Fibroblast of mammary gland (primary cell): ENCODE measurements around the gene SESN2.

Experiments used
- DNase-seq: peaks from one replicate; pipeline ENCODE4 v3.0.0-alpha.2; 2010; ENCODE audit warnings: low read depth
- H3K4me3 ChIP-seq: 2 replicates; pipeline ENCODE4 v1.5.1; 2011; ENCODE audit warnings: low read depth, mild to moderate bottlenecking, low read length, moderate library complexity; ENCODE audit not compliant: control insufficient read depth
- TF ChIP-seq, protein P1 (sequence below): conservative IDR thresholded peaks from 2 replicates; pipeline ENCODE4 v1.5.1; 2011; ENCODE audit warnings: low read depth, low read length, inconsistent platforms; ENCODE audit not compliant: control insufficient read depth, insufficient read depth

SESN2 gene

DNA sequence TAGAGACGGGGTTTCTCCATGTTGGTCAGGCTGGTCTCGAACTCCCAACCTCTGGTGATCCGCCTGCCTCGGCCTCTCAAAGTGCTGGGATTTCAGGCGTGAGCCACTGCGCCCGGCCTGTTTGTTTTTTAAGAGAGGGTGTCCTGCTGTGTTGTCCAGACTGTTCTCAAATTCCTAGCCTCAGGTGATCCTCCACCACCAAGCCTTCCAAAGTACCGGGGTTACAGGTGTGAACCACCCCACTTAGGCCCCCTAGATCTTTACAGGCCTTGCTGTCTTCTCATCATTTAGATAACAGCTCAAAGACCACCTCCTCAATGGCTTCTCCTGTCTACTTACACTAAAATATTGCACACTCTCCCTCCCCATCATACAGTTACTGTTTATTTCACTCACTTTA, 6.3 kb downstream of the SESN2 start:
- H3K4me3 ChIP-seq: no peak overlapping the region
- TF ChIP-seq, protein P1, sequence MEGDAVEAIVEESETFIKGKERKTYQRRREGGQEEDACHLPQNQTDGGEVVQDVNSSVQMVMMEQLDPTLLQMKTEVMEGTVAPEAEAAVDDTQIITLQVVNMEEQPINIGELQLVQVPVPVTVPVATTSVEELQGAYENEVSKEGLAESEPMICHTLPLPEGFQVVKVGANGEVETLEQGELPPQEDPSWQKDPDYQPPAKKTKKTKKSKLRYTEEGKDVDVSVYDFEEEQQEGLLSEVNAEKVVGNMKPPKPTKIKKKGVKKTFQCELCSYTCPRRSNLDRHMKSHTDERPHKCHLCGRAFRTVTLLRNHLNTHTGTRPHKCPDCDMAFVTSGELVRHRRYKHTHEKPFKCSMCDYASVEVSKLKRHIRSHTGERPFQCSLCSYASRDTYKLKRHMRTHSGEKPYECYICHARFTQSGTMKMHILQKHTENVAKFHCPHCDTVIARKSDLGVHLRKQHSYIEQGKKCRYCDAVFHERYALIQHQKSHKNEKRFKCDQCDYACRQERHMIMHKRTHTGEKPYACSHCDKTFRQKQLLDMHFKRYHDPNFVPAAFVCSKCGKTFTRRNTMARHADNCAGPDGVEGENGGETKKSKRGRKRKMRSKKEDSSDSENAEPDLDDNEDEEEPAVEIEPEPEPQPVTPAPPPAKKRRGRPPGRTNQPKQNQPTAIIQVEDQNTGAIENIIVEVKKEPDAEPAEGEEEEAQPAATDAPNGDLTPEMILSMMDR: no peak
- DNase-seq: no peak

GRCh38 chr1:28266920-28267322, 7.6 kb downstream of the SESN2 start:
- TF ChIP-seq, protein P1: no peak
- H3K4me3 ChIP-seq: no peak overlapping the region
- DNase-seq: no peak

- DNase-seq: no peak
- TF ChIP-seq, protein P1: no peak
These were observed 8.3 kb downstream of the SESN2 start for GRCh38 chr1:28267633-28268032.

DNA sequence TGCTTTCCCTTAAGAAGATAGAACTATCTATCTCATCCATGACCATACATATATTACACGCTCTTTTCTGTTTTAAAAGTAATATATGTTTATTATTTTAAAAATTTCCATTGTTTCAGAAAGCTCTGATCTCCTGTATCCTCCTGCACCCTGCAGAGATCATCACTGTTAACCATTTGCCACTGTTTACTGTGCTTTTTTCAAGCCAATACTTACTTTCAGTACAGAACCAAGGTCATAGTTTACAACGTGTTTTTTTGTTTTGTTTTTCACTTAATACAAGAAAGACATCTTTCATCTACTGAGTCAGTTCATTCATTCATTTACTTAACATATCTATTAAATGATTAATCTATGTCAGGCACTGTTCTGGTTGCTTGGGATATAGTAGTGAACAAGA, 10.2 kb downstream of the SESN2 start:
- H3K4me3 ChIP-seq: no peak overlapping the region
- TF ChIP-seq, protein P1: no peak
- DNase-seq: no peak

More at GRCh38 chr1:28267633-28268032, 8.3 kb downstream of the SESN2 start:
- no peak overlapping the region for H3K4me3 ChIP-seq

DNA sequence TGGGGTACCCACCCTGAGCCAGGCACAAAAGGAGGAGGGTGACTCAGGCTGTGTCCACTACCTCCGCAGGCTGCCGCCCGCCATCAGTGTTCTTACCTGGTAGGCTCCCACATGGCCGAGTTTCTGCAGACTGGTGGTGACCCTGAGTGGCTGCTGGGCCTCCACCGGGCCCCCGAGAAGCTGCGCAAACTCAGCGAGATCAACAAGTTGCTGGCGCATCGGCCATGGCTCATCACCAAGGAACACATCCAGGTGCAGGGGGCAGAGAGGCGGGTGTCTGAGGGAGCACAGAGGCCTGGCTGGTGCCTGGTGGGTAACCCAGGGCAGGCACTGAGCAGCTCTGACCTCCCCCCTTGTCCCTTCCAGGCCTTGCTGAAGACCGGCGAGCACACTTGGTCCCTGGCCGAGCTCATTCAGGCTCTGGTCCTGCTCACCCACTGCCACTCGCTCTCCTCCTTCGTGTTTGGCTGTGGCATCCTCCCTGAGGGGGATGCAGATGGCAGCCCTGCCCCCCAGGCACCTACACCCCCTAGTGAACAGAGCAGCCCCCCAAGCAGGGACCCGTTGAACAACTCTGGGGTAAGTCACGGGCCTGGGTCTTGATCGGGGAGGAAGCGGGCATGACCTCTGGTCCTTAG, 13.0 kb downstream of the SESN2 start:
- H3K4me3 ChIP-seq: no peak overlapping the region
- DNase-seq: no peak
- TF ChIP-seq, protein P1: no peak

DNA sequence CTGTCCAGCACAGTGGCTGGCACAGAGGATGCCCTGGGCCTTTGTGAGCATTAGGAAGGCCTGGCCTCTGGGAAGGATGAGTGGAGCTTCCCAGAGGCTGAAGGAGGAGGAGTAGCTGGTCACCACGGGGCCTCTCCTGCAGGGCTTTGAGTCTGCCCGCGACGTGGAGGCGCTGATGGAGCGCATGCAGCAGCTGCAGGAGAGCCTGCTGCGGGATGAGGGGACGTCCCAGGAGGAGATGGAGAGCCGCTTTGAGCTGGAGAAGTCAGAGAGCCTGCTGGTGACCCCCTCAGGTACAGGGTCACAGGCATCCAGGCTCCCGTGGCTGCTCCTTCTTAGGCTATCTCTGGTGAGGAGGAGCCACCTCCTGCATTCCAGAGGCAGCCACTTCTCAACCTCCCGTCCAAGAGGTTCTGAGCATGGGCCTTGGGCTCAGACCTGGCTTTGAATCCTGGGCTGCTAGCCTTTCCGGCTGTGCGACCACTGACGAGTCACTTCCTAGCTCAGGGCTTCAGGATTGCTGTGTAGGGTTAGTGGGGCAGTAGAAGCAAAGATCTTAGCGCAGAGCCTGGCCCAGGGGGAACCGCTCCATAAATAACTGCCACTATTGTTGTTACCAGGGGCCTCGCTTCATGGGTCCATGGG, 14.0 kb downstream of the SESN2 start:
- no peak overlapping the region for H3K4me3 ChIP-seq
- DNase-seq: no peak
- TF ChIP-seq, protein P1: no peak

- H3K4me3 ChIP-seq: no peak overlapping the region
- no peak for DNase-seq
- TF ChIP-seq, protein P1: no peak
These were observed 19.4 kb downstream of the SESN2 start for GRCh38 chr1:28278763-28279162.
